Keratinocyte (primary cell): Measurements from ENCODE around the gene CD209. TPM values are rescaled to one million over a fixed set of nuclear protein-coding genes. Genes with fewer than 3 reads are reported as not detected.

Experiments
- DNase-seq: peaks from one replicate; pipeline ENCODE4 v3.0.0-alpha.2; 2011; ENCODE audit warnings: low read depth, missing footprints, low spot score
- FAIRE-seq: peaks from 2 replicates; lab custom pipeline; 2011; peaks lifted over from hg19 to GRCh38; lab: Jason Lieb, UNC
- H2AFZ ChIP-seq: 2 replicates; pipeline ENCODE4 v1.6.0; 2012; ENCODE audit warnings: low read length, control low read depth, inconsistent platforms; ENCODE audit not compliant: control insufficient read depth
- H3K27ac ChIP-seq: 2 replicates; pipeline ENCODE4 v1.5.1; 2011; ENCODE audit warnings: low read length; ENCODE audit not compliant: control insufficient read depth, insufficient read depth
- H3K27me3 ChIP-seq: 3 replicates; pipeline ENCODE4 v1.6.0; 2011; ENCODE audit warnings: low read length; ENCODE audit not compliant: control insufficient read depth, insufficient read depth; ENCODE audit errors: extremely low read depth
- H3K36me3 ChIP-seq, 2 experiments: 2 replicates in 1 of 2; 3 replicates in 1 of 2; pipeline ENCODE4 v1.5.1; 2011; ENCODE audit warnings: low read length in 2 of 2, mild to moderate bottlenecking in 1 of 2; ENCODE audit not compliant: control insufficient read depth in 2 of 2, insufficient read depth in 2 of 2; ENCODE audit errors: extremely low read depth in 1 of 2
- H3K4me1 ChIP-seq: 3 replicates; pipeline ENCODE4 v1.5.1; 2011; ENCODE audit warnings: low read length; ENCODE audit not compliant: control insufficient read depth, insufficient read depth; ENCODE audit errors: extremely low read depth
- H3K4me2 ChIP-seq: 3 replicates; pipeline ENCODE4 v1.6.0; 2011; ENCODE audit warnings: low read depth, low read length; ENCODE audit not compliant: control insufficient read depth, insufficient read depth; ENCODE audit errors: extremely low read depth
- H3K4me3 ChIP-seq, 3 experiments: fragments of 200-600 bp in 1 of 3; sonication (generic) in 1 of 3; 2 replicates in 2 of 3; 3 replicates in 1 of 3; pipeline ENCODE4 v1.5.1; 2011 to 2016; ENCODE audit warnings: low read length in 3 of 3, mild to moderate bottlenecking in 3 of 3, control low read depth in 2 of 3, inconsistent platforms in 1 of 3, low read depth in 1 of 3, mixed read lengths in 1 of 3, mixed run types in 1 of 3, moderate library complexity in 1 of 3; ENCODE audit not compliant: control insufficient read depth in 2 of 3, insufficient read depth in 2 of 3; ENCODE audit errors: extremely low read depth in 1 of 3
- H3K79me2 ChIP-seq: 2 replicates; pipeline ENCODE4 v1.6.0; 2012; ENCODE audit warnings: low read length; ENCODE audit not compliant: control insufficient read depth, insufficient read depth
- H3K9ac ChIP-seq: 3 replicates; pipeline ENCODE4 v1.6.0; 2011; ENCODE audit warnings: low read length; ENCODE audit not compliant: control insufficient read depth, insufficient read depth; ENCODE audit errors: extremely low read depth
- H3K9me1 ChIP-seq: 3 replicates; pipeline ENCODE4 v1.6.0; 2011; ENCODE audit warnings: low read length; ENCODE audit not compliant: control insufficient read depth, insufficient read depth; ENCODE audit errors: extremely low read depth
- H3K9me3 ChIP-seq: 2 replicates; pipeline ENCODE4 v1.5.1; 2012; ENCODE audit warnings: low read depth, low read length; ENCODE audit not compliant: control insufficient read depth
- H4K20me1 ChIP-seq: 3 replicates; pipeline ENCODE4 v1.6.0; 2011; ENCODE audit warnings: low read length; ENCODE audit not compliant: control insufficient read depth, insufficient read depth; ENCODE audit errors: extremely low read depth
- CTCF ChIP-seq, 3 experiments: IDR thresholded peaks in 1 of 3; conservative IDR thresholded peaks in 1 of 3; optimal IDR thresholded peaks in 1 of 3; 2 replicates in 2 of 3; 3 replicates in 1 of 3; pipeline versions ENCODE3 to v1.5.1; 2011; ENCODE audit warnings: low read length in 3 of 3, mild to moderate bottlenecking in 3 of 3, moderate library complexity in 2 of 3, control low read depth in 1 of 3, inconsistent platforms in 1 of 3; ENCODE audit not compliant: insufficient read depth in 2 of 3; ENCODE audit errors: extremely low read depth in 1 of 3
- EZH2 ChIP-seq: IDR thresholded peaks from one replicate; pipeline ENCODE4 v1.6.1; 2012; ENCODE audit warnings: inconsistent platforms, mild to moderate bottlenecking, low read length, moderate library complexity
- dilution Hi-C: fragments of 300-500 bp; cut with MboI; formaldehyde crosslinking; loops from one replicate; pipeline ENCODE4 v1.7.0; 2020; ENCODE audit warnings: low sequenced_read_pairs; ENCODE audit not compliant: extremely low pct_ligation_motif_present
- polyA plus RNA-seq, 5 experiments: library from polyadenylated mRNA; depleted of rRNA in 3 of 5; stranded (reverse) in 3 of 5; stranded (forward) in 1 of 5; unstranded in 1 of 5; fragments of >200 nt; gene quantifications; 1 replicate in 1 of 5; 2 replicates in 3 of 5; 3 replicates in 1 of 5; pipeline versions ENCODE4 v1.2.1 to v1.2.3, GENCODE V29; 2011 to 2012; ENCODE audit warnings: missing spikeins in 2 of 5, low read depth in 1 of 5, low replicate concordance in 1 of 5

CD209 gene
- polyA plus RNA-seq, 1 donor (not counting 4 experiments of a cell fraction or from before 2014, with no cell fraction given) = not detected

DNA sequence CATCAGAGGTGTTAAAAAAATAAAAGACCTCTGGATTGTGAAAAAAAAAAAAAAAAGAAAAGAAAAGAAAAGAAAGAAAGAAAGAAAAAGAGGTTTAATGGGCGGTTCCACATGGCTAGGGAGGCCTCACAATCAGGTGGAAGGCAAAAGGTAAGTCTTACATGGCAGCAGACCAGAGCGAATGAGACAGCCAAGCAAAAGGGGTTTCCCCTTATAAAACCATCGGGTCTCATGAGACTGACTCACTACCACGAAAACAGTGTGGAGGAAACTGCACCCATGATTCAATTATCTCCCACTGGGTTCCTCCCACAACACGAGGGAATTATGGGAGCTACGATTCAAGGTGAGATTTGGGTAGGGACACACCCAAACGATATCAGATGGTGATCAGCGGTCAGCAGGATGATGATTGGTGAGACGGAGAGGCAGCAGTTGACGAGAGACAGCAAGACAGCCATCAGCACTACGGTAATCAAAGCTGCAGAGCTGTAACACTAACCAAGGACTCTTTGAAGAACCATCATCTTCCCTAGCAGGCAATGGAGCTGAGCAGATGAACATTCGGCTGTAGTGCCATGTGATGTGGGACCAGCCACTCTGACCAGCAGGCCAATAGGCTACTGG lies 3.9 kb upstream of the CD209 start:
- Histone ChIP-seq H3K4me2 (no peak overlapping the region), H3K9me1 (no peaks in the 10 kb centered on the region), H3K36me3 (no peaks in the 10 kb centered on the region), H3K27me3 (no peaks in the 10 kb centered on the region), H2AFZ (no peak overlapping the region), H3K4me1 (no peaks in the 10 kb centered on the region), H3K9me3 (no peaks in the 10 kb centered on the region), H3K9ac (no peak overlapping the region), H4K20me1 (no peaks in the 10 kb centered on the region), H3K27ac (no peak overlapping the region), H3K79me2 (no peaks in the 10 kb centered on the region), H3K4me3 (no peak overlapping the region)
- FAIRE-seq (peak; percentile 29), DNase-seq (no peak)
- TF ChIP-seq EZH2 (no peak), CTCF (optimal IDR thresholded peaks at IDR 0.05 in 1 of 3, IDR thresholded peaks at IDR 0.05 in 1 of 3, conservative IDR thresholded peaks at IDR 0.05 in 1 of 3; ENCODE audit: extremely low read depth in 1 of 3, insufficient read depth in 2 of 3, low read length in 3 of 3) (no peak)
- dilution Hi-C loops = no loop called here

- no peak overlapping the region for H3K27ac ChIP-seq
- H3K79me2 ChIP-seq = no peaks in the 10 kb centered on the region
- dilution Hi-C loops = no loop called here
- FAIRE-seq (peak; percentile 23), DNase-seq (no peak)
- no peaks in the 10 kb centered on the region for H3K9me3 ChIP-seq
- no peak overlapping the region for H3K9ac ChIP-seq
- no peaks in the 10 kb centered on the region for H3K36me3 ChIP-seq
- H3K4me1 ChIP-seq = no peaks in the 10 kb centered on the region
- TF ChIP-seq EZH2 (no peak), CTCF (optimal IDR thresholded peaks at IDR 0.05 in 1 of 3, IDR thresholded peaks at IDR 0.05 in 1 of 3, conservative IDR thresholded peaks at IDR 0.05 in 1 of 3; ENCODE audit: extremely low read depth in 1 of 3, insufficient read depth in 2 of 3, low read length in 3 of 3) (peak; percentile 36 to 63 (median 62))
- no peak overlapping the region for H3K4me2 ChIP-seq
- no peak overlapping the region for H2AFZ ChIP-seq
- no peak overlapping the region for H3K4me3 ChIP-seq
- no peaks in the 10 kb centered on the region for H4K20me1 ChIP-seq
- H3K27me3 ChIP-seq = no peaks in the 10 kb centered on the region
- H3K9me1 ChIP-seq = no peaks in the 10 kb centered on the region
Measured at GRCh38 chr19:7748756-7749155, 1.4 kb upstream of the CD209 start.
